H1 (cell line): ENCODE results near the gene B4GAT1. TPM values are rescaled to one million over a fixed set of nuclear protein-coding genes. Genes with fewer than 3 reads are reported as not detected.
A peak's percentile ranks its signal among the peaks of the same experiment; 100 is the strongest.

Source experiments
- ATF2 ChIP-seq: IDR thresholded peaks from 2 replicates; pipeline ENCODE4 v1.6.1; 2012; ENCODE audit warnings: low read length, inconsistent platforms
- CTBP2 ChIP-seq: IDR thresholded peaks from 2 replicates; pipeline ENCODE4 v1.7.0; 2011; ENCODE audit warnings: borderline replicate concordance, mild to moderate bottlenecking, moderate library complexity, mixed read lengths, low read length; ENCODE audit not compliant: insufficient read depth, insufficient read length
- RXRA ChIP-seq: IDR thresholded peaks from 2 replicates; pipeline ENCODE4 v1.6.1; 2011; ENCODE audit warnings: low read depth, mild to moderate bottlenecking, low read length, moderate library complexity; ENCODE audit not compliant: insufficient read depth
- polyA plus RNA-seq, 7 experiments: library from polyadenylated mRNA; depleted of rRNA in 3 of 7; stranded (reverse) in 5 of 7; unstranded in 2 of 7; fragments of >200 nt in 5 of 7; fragments of 200-250 nt in 2 of 7; gene quantifications; 1 replicate in 5 of 7; 2 replicates in 1 of 7; 4 replicates in 1 of 7; pipeline versions ENCODE4 v1.2.1 to v1.2.3, GENCODE V29; 2011 to 2013; ENCODE audit warnings: missing spikeins in 2 of 7, mixed read lengths in 2 of 7
- total RNA-seq: library from RNA; stranded (reverse); fragmentation: NEBNext Ultra II Directional; extraction: Animal tissue kit (Norgen Biotek cat#: 25700); gene quantifications from 2 replicates; pipeline ENCODE4 v1.2.1, GENCODE V29; 2021

The B4GAT1 gene
- total and polyA plus RNA-seq, 2 of the 8 experiments (the other 6 are each of a cell fraction or from before 2014, with no cell fraction given): 22.2 to 27.8 TPM

DNA sequence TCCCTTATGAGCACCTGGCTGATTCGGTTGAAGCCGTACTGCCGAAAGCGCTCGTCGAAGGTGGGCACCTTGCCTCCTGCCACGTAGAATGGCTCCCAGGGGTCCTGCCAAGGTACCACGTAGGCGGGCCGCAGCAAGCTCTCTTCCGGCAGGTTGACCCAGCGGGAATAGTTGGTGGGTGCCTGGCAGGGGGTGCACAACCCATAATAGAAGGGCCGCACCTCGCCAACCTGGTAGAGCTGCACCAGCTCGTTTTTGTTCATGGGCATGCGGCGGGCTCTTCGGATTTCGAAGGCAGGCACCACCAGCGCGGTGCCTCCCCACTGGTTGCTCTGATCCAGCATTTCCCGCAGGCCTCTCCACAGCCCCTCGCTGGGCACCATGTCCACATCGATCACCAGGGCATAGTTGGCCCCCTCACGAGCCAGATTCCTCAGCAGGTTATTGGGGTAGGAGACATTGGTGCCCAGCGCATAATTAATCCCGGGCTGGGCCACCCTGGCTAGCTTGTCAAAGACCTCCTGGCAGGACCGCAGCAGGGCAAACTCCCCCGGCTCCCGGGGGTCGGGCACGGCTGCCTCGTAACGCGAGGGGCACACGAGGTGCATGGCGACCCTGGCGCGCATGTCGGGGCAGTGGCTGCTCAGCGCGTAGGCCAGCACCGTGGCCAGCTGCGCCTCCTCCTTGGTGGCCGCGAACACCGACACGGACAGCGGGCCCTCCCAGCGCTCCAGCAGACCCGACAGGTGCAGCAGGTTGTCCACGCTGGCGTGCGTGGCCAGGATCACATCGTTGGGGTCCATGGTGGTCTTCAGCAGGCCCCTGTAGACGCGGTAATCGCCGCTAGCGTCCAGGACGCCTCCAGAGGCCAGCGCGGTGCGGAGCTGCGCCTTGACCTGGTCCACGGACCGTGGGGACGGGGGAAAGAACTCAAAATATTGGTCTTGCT is 679 bp downstream of the B4GAT1 start (continued):
- no peak for TF ChIP-seq ATF2
- peak; percentile 47 for TF ChIP-seq CTBP2
- no peak for TF ChIP-seq RXRA
